MG63 (cell line): ENCODE data around the gene HDHD5. TPM values are rescaled to one million over a fixed set of nuclear protein-coding genes. Genes with fewer than 3 reads are reported as not detected.

Source experiments
- DNase-seq: peaks from one replicate; pipeline ENCODE4 v3.0.0-alpha.2; 2020
- H3K27me3 ChIP-seq: fragments of 250-450 bp; sonication (Bioruptor Pico); 2 replicates; pipeline ENCODE4 v1.5.1; 2020; ENCODE audit warnings: mild to moderate bottlenecking, moderate library complexity
- H3K36me3 ChIP-seq: fragments of 250-450 bp; sonication (Bioruptor Pico); 2 replicates; pipeline ENCODE4 v1.5.1; 2020; ENCODE audit warnings: mild to moderate bottlenecking, moderate library complexity
- H3K4me3 ChIP-seq: fragments of 250-450 bp; sonication (Bioruptor Pico); 2 replicates; pipeline ENCODE4 v1.5.1; 2020; ENCODE audit warnings: mild to moderate bottlenecking, moderate library complexity
- H3K9me3 ChIP-seq: fragments of 250-450 bp; sonication (Bioruptor Pico); 2 replicates; pipeline ENCODE4 v1.5.1; 2020; ENCODE audit warnings: mild to moderate bottlenecking, moderate library complexity
- total RNA-seq: library from RNA; depleted of rRNA; stranded (reverse); fragments of >200 nt; shearing (Covaris generic); gene quantifications from 2 replicates; pipeline ENCODE4 v1.2.3, GENCODE V29; 2014; ENCODE audit warnings: low replicate concordance

Gene HDHD5
- total RNA-seq, 1 experiment from 2014 or later: 148 TPM

DNA sequence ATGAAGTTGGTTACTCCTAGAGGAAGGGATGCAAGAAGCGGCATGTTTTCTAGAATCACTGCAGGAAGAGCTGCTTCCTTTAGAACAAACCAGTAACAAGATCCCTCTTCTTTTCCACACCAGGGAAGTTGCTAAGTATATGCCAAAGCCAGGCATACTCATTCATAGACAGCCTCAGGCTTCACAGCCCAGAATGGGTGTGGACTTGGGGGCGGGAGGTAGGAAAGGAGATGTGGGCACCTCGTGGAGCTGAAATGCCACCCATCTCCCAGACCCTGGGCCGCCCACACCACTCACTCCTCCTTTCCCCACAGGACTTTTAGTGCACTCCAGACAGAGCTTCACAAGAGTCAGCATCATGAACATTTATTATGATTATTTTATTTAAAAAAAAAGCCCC lies 21.9 kb downstream of the HDHD5 start:
- Histone ChIP-seq H3K4me3 (no peak overlapping the region), H3K9me3 (no peaks in the 10 kb centered on the region), H3K27me3 (no peaks in the 10 kb centered on the region), H3K36me3 (peaks cover 12% of the 10 kb centered on the region)
- no peak for DNase-seq

DNA sequence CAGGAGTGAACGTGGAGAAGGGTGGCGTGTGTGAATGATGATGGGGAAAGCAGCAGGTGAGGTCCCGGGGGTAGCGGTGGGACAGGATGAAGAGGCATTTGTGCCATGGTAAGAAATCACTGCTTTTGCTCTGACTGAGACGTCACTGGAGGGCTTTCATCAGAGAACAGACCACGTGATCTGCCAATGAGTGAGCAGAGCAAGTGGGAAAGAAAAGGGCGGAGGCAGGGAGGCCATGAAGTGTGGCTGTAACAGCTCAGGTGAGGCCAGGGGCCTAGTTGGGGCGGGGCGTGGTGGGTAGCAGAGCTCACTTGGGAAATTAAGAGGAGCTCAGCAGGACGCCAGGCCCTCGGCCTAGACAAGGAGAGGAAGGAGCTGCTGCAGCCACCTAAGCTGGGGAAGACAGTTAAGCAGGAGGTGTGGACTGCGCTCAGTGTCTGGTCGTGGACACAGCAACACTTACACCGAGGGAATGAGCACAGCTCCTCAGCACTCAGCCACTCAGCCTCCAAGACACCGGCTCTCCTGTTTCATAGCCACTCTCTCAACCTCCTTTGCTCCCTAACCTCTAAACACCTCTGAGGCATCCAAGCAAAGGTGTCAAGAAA lies 23.8 kb downstream of the HDHD5 start:
- Histone ChIP-seq H3K36me3 (peaks cover 4% of the 10 kb centered on the region; the same call in 1 of the 2 replicates), H3K27me3 (no peaks in the 10 kb centered on the region), H3K4me3 (no peak overlapping the region), H3K9me3 (no peaks in the 10 kb centered on the region)
- no peak for DNase-seq

DNA sequence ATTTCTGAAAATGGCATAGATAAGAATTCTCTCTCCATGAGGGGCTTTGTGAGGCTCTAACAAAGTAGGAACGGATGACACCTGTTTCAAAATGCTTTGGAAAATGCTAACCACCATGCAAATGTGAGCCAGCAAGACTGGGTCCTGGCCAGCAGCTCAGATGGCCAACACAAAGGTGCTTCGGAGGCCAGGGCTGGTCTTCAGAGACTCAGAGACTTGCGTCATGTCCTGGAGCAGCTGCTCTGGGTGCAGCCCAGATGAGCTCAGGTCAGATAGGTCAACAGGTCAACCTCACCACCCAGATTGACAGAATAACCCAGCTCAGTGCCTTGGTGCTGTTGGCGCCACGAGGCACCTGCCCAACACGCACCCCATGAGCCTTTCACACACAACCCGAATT lies 25.9 kb downstream of the HDHD5 start:
- no peak for DNase-seq
- Histone ChIP-seq H3K36me3 (no peaks in the 10 kb centered on the region), H3K4me3 (no peak overlapping the region), H3K9me3 (no peaks in the 10 kb centered on the region), H3K27me3 (no peaks in the 10 kb centered on the region)

DNA sequence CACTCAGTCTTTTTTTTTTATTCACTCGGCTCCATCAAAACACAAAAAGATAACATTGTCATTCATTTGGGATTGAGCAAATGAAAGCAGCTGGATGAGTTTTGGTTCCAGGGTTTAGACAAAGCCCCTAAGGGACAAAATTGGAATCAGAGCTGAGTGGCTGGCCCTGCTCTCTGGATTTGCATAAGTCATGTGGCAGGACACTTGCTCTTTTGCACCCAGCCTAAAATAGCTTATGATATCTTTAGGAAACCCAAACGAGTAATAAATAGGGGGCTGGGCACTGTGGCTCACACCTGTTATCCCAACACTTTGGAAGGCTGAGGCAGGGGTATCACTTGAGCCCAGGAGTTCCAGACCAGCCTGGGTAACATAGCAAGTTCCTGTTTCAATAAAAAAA lies 27.0 kb downstream of the HDHD5 start:
- Histone ChIP-seq H3K4me3 (no peak overlapping the region), H3K27me3 (no peaks in the 10 kb centered on the region), H3K36me3 (no peaks in the 10 kb centered on the region), H3K9me3 (no peaks in the 10 kb centered on the region)
- no peak for DNase-seq

DNA sequence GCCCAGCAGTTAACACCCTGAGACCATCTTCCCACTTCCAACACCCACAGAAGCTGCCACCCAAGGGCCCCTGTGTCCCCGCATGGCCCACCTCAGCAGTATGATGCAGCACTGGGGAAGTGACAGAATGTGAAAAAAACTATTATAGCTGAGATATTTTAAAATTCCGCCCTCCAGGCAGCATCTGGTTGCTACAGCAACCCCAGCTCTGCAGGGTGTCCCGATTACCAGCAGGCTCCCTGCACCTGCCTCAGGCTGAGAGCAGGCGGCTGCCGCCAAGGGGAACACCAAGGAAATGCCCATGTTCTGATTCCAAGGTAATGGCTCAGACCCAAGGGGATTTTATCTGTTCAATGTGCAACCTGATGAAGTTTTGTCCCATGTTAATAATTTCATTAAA lies 27.4 kb downstream of the HDHD5 start:
- no peak for DNase-seq
- H3K36me3 ChIP-seq: no peaks in the 10 kb centered on the region

DNA sequence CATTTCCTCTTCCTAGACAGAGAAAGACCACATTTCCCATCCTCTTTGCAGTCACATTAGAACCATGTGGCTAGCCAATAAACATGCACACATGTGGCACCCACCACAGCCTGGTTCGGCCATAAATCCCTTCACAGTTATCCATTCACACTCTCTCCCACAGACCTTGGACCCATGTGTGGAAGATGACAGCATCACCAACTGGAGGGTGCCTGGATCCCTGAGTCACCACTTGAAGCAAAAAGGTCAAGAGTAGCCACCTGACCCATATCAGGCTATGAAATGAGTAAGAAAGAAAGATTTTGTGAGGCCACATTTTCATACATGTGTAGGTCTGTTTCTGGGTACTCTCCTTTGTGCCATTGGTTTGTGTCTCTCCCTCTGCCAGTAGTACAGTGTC lies 28.9 kb downstream of the HDHD5 start:
- Histone ChIP-seq H3K4me3 (no peak overlapping the region), H3K36me3 (no peaks in the 10 kb centered on the region), H3K27me3 (no peaks in the 10 kb centered on the region), H3K9me3 (no peaks in the 10 kb centered on the region)
- no peak for DNase-seq

More for the DNA sequence above, 27.4 kb downstream of the HDHD5 start:
- no peaks in the 10 kb centered on the region for H3K9me3 ChIP-seq
- no peak overlapping the region for H3K4me3 ChIP-seq
- no peaks in the 10 kb centered on the region for H3K27me3 ChIP-seq

DNA sequence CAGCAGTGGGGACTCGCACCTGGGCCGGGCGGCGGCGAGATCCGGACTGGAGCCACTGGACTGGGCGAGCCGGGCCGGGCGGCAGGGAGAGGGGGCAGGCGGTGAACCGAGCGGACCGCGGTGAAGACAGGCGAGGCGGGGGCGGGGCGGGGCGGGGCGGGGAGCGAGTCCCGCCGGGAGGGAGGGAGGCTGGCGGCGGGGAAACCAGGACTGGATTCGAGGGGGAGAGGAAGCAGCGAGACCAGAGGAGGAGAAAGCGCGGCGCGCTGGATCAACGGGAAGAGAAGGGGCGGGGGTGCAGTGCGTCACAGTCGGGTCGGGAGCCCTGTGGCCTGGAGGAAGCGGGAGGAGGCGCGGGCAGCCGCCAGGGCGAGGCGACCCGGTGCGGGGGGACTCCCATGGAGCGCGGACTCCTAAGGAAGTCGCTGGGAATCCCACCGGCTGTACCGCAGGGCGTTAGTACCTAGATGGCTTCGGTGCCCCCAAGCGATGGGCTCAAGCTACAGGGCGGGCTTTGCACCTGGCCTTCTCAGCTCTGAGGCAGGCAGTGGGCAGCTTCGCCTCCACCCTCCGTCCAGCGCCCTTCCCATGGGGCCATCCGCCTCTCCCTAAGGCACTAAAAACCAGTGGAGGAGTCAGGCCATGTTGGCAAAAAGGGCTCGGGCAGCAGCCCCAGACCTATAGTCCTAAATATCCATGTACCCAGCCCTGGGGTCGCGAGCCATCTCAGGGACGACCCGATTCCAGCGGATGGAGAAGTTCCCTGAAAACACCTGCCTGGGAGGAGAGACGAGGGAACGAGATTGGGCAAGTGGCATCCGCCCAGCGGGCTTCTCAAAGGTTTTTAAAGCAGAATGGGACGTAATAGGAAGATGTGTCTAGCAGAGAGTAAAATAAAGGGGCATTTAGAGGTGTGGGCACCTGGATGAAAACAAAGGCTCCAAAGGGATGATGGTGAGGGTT lies 37.6 kb downstream of the HDHD5 start, which contains the start of gene TMEM121B:
TMEM121B (minus strand) TSS at position 128 of the 963 bp plus-strand sequence. CDS start 233 bp downstream, outside the sequence.
- Histone ChIP-seq H3K9me3 (no peaks in the 10 kb centered on the region), H3K36me3 (no peaks in the 10 kb centered on the region), H3K4me3 (peak within 1 kb of the TSS; percentile 39), H3K27me3 (no peaks in the 10 kb centered on the region)
- DNase-seq: peak; percentile 72

DNA sequence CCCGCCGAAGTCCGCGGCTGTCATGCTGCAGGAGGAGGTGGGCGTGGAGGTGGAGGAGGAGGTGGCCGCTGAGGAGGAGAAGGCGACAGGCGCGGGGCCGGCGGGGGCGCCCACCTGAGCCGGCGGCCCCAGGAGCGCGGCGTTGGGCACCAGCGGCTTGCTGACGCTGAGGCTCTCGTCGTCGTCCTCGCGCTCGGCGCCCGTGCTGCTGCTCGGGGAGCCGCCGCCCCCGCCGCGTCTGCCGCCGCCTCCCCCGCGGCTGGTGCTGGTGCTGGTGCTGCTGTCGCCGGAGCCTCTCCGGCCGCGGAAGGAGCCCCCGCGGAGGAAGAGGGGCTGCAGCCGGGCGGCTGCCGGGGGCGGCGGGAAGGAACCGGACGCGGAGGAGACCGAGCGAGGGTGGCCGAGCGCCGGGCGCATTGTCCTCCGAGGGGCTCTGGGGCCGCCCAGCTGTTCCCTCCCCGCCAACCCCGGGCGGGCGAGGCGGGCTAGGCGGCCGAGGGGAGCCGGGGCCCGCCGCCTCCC lies 38.3 kb downstream of the HDHD5 start:
- H3K27me3 ChIP-seq: no peaks in the 10 kb centered on the region
- H3K9me3 ChIP-seq: no peaks in the 10 kb centered on the region
- H3K4me3 ChIP-seq: peak overlapping the region; percentile 39
- H3K36me3 ChIP-seq: no peaks in the 10 kb centered on the region
- DNase-seq: peak; percentile 16

DNA sequence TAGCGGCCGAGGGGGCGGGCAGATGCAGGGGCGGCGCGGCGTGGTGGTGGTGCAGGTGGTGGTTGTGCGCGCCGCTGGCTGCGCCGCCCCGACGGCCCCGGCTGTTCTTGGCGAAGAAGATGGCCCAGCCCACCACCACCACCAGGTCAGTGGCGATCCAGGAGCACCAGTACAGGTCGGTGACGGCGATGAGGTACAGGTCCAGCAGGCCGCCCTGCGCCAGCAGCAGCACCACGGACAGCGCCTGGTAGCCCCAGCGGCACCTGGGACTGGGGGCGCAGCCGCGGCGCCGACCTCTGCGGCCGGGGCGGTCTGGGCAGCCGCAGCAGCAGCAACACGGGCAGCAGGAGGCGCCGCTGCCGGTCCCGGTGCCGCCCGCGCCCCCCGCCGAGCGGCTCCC lies 38.8 kb downstream of the HDHD5 start:
- H3K9me3 ChIP-seq: no peaks in the 10 kb centered on the region
- no peak overlapping the region for H3K4me3 ChIP-seq
- no peaks in the 10 kb centered on the region for H3K27me3 ChIP-seq
- H3K36me3 ChIP-seq: no peaks in the 10 kb centered on the region
- peak; percentile 57 for DNase-seq

DNA sequence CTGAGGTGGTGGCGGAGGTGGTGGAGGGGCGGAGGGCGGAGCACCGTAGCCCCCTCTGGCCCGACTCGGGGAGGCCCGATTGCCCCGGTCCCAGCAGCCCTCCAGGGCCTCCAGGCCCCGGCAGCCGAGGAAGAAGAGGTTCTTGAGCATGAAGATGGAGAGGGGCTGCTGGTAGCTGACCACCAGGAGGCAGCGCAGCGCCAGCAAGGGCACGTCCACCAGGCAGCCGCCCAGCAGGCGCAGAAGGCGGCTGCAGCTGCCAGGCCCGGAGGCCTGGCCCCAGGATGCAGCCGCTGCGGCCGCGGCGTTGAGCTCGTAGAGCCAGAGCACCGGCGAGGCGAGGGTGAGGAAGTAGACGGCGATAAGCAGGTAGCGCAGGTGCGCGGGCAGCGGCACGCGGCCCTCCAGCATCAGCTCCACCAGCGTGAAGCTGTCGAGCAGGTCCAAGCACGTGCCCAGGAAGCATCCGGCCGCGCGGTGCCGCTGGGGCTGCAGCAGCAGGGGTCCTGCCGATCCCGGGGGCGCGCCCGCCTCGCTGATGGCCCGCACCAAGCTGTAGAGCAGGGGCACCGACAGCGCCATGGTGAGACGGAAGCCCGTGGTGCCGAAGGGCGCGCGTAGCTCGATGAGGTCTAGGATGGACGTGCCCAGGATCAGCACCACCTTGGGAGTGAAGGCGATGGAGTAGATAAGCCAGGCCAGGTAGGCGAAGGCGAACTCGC lies 39.4 kb downstream of the HDHD5 start:
- Histone ChIP-seq H3K9me3 (no peaks in the 10 kb centered on the region), H3K4me3 (no peak overlapping the region)
- DNase-seq: no peak

DNA sequence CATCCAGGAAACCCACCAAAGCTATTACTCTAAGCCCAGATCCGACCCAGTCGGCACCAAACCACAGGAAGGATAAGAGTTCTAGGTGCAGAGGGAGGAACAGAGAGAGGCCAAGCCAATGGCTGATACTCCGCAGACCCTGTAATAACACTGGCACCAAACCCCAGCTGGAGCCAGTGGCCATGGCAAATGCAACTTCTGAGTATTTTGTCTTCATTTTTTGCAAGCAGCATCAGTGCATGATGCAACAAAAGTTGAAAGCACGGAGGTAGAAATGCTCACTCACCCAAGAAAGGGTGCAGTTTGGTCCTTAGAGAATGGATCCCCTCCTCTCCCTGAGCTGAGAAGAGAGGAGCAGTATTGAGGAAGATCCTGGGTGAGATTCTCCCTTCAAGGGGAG lies 40.7 kb downstream of the HDHD5 start:
- DNase-seq: no peak
- Histone ChIP-seq H3K27me3 (no peaks in the 10 kb centered on the region), H3K9me3 (no peaks in the 10 kb centered on the region), H3K36me3 (no peaks in the 10 kb centered on the region), H3K4me3 (no peak overlapping the region)

More for the DNA sequence above, 39.4 kb downstream of the HDHD5 start:
- H3K36me3 ChIP-seq: no peaks in the 10 kb centered on the region
- no peaks in the 10 kb centered on the region for H3K27me3 ChIP-seq

DNA sequence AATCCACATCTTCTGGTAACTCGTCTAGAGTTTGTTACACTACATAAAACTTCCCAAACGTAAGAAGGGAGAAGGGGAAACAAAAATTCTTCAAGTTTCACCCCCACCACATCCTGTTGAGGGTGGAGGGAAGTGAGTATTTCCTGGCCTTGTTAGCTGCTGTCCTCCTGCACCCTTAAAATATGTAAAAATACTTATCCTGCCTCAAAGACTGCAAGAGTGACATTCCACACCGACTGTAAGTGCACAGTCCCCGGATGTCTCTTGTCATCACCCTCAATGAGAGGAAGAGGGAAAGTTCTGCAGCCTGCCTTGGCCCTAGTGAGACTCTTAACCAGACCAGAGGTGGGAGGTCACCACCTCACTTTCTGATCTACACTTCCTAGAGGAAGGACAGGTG lies 41.2 kb downstream of the HDHD5 start:
- H3K4me3 ChIP-seq: no peak overlapping the region
- H3K9me3 ChIP-seq: no peaks in the 10 kb centered on the region
- H3K27me3 ChIP-seq: no peaks in the 10 kb centered on the region
- no peak for DNase-seq
- no peaks in the 10 kb centered on the region for H3K36me3 ChIP-seq

DNA sequence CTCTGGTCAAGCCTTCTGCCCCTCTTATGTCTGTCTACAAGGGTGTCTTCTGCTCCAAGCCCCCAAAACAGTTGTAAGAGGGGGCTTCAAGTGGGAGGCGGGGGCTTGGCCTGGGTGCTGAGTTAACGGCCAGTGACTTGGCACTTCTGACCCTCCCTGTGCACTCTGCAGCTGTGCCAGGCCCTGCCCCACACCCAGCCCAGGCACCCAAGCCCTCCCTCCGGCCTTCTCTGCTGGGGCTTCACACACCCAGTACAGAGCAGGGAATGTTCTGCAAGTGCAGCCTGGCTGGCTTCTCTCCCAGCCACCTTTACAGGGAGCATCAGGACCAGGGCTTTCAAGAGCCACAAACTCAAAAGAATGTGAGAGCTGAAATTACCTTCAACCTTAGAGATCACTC lies 41.7 kb downstream of the HDHD5 start:
- Histone ChIP-seq H3K4me3 (no peak overlapping the region), H3K36me3 (no peaks in the 10 kb centered on the region), H3K9me3 (no peaks in the 10 kb centered on the region), H3K27me3 (no peaks in the 10 kb centered on the region)
- DNase-seq: no peak

DNA sequence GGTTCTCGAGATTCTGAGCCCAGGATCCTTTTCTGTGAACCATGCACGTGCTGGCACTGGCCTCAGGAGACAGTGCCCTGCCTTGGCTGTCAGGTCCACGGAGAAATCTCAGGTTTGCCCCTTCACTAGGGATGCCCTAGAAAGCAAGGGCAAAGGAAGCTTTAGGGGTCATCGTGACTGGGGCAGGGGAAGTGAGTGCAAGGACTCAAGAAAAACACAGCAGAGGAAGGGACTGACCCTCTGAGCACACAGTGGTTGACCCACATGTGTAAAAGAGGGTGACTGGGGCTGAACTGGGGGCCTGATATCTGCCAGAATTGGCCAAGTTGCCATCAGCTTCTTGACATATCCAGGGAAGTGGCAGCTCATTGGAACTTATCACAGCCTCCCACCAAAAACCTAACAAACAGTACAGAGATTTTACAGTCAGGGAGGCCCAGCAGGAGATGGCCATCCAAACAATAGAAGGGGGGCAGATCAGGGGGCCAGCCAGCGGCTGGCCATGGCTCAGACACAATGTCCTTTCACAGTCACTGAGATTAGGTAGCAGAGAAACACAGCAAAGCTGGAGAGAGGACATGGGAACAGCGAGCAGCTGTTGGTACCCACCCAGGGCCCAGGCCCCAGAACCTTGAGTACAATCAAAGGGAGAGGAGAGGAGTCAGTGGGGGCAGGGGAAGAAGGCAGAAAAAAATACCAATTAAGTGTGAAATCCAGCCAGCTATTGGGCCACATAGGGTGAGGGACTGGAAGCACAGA lies 42.3 kb downstream of the HDHD5 start:
- Histone ChIP-seq H3K36me3 (no peaks in the 10 kb centered on the region), H3K9me3 (no peaks in the 10 kb centered on the region), H3K27me3 (no peaks in the 10 kb centered on the region), H3K4me3 (no peak overlapping the region)
- DNase-seq: no peak

DNA sequence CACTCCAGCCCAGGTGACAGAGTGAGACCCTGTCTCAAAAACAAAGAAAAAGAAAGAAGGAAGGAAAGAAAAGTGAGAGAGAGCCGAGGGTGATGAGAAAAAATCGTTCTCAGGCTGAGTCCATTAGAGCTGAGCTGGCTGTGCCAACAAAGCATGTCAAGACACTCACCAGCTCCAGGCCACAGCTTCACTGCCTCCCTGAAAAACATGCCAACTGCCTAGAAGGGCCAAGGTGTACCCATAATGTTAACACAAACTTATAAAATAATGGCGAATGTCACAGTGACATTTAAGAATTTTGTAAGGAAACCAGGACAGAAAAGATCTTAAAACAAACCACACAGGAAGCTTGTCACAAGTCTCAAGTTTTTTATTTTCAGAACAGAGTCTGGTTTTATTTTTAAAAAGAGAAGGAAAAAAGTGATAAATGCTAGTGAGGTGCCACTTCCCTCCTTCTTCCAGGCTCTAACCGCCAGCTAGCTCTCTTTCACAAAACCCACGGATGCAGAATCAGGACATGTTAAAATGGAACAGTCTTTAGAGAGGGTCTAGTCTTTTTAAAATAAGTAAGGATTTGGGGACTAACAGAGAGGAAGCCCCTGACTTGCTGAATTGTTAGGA lies 43.0 kb downstream of the HDHD5 start:
- Histone ChIP-seq H3K36me3 (no peaks in the 10 kb centered on the region), H3K9me3 (no peaks in the 10 kb centered on the region), H3K4me3 (no peak overlapping the region), H3K27me3 (no peaks in the 10 kb centered on the region)
- DNase-seq: no peak

DNA sequence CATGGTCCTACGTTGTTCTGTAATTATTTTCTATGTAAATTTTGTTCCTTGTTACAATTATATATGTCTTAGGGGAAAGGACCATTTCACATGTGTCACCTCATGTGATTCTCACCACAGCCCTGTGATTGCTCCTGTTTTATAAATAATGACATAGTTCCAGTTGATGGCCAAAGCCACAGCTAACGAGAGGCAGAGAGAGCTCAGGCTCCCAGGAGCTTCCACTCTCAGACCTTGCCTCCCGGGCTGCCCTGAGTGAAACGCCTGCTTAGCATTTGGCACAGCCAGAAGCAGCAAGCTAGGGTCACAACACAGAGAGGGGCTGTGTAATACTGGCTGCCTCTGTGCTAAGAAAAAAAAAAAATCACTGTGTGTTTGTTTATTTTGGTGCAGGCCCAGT lies 43.8 kb downstream of the HDHD5 start:
- no peaks in the 10 kb centered on the region for H3K36me3 ChIP-seq
- H3K9me3 ChIP-seq: no peaks in the 10 kb centered on the region
- DNase-seq: no peak
- no peaks in the 10 kb centered on the region for H3K27me3 ChIP-seq
- no peak overlapping the region for H3K4me3 ChIP-seq
